Heart right ventricle (tissue), 16 donors: Measurements from ENCODE around the gene PCSK6. TPM values are rescaled to one million over a fixed set of nuclear protein-coding genes. Genes with fewer than 3 reads are reported as not detected.

Experiments
- ATAC-seq, 8 donors: fragments of 200-7000 bp; cut with Tn5 transposase; one replicate each; pipeline ENCODE4 v1.9.1; 2020; ENCODE audit warnings: mild to moderate bottlenecking in 8 of 8, moderate library complexity in 8 of 8, moderate number of reproducible peaks in 1 of 8
- DNase-seq, 2 donors: peaks; one replicate each; pipeline ENCODE4 v3.0.0-alpha.2; 2020
- H3K27ac ChIP-seq, 10 donors: fragments of 200-600 bp; sonication (generic) in 2 of 10; one replicate each; pipeline versions ENCODE4 v1.5.0 to v1.8.0; 2020 to 2022; ENCODE audit warnings: mild to moderate bottlenecking in 3 of 10
- H3K27me3 ChIP-seq, 7 donors: fragments of 200-600 bp; one replicate each; pipeline ENCODE4 v1.8.0; 2021 to 2022; ENCODE audit warnings: mild to moderate bottlenecking in 2 of 7
- H3K36me3 ChIP-seq, 9 donors: fragments of 200-600 bp; sonication (generic) in 1 of 9; one replicate each; pipeline versions ENCODE4 v1.5.0 to v1.8.0; 2020 to 2022; ENCODE audit warnings: mild to moderate bottlenecking in 2 of 9
- H3K4me1 ChIP-seq, 9 donors: fragments of 200-600 bp; sonication (generic) in 1 of 9; one replicate each; pipeline versions ENCODE4 v1.5.0 to v1.8.0; 2020 to 2022; ENCODE audit warnings: mild to moderate bottlenecking in 4 of 9
- H3K4me3 ChIP-seq, 10 donors: fragments of 200-600 bp; sonication (generic) in 2 of 10; one replicate each; pipeline versions ENCODE4 v1.5.0 to v1.8.0; 2020 to 2022; ENCODE audit warnings: mild to moderate bottlenecking in 7 of 10, moderate library complexity in 2 of 10
- H3K9me3 ChIP-seq, 11 donors: fragments of 200-600 bp in 10 of 11; sonication (generic) in 2 of 11; one replicate each; pipeline versions ENCODE4 v1.5.0 to v1.8.0; 2013 to 2022; ENCODE audit warnings: mild to moderate bottlenecking in 2 of 11, control low read depth in 1 of 11, moderate library complexity in 1 of 11
- CTCF ChIP-seq, 9 donors: fragments of 200-600 bp; sonication (generic) in 2 of 9; IDR thresholded peaks; one replicate each; pipeline versions ENCODE4 v1.5.0 to v1.8.0; 2021 to 2022; ENCODE audit warnings: antibody characterized with exemption in 9 of 9, mild to moderate bottlenecking in 5 of 9, moderate library complexity in 1 of 9
- WGBS, 2 donors: extraction: QIAGEN DNeasy Blood & Tissue Kit; methylation state at CpG; one replicate each; pipeline ENCODE4 v1.1.7; 2013; ENCODE audit warnings: inconsistent platforms in 1 of 2; 5-methylcytosine and 5-hydroxymethylcytosine counted together
- intact Hi-C, 10 donors: fragments of 100-400 bp; cut with DNase I; formaldehyde crosslinking; loops; one replicate each; pipeline versions ENCODE4 v1.11.1 to v1.14.2; 2022
- polyA plus RNA-seq, 2 donors: library from polyadenylated mRNA; stranded (reverse); fragments of 200-250 nt; gene quantifications; one replicate each; pipeline ENCODE4 v1.2.3, GENCODE V29; 2013
- total RNA-seq, 10 donors: library from RNA; stranded (reverse); fragmentation: NEBNext Ultra II Directional in 3 of 10; extraction: Animal tissue kit (Norgen Biotek cat#: 25700) in 3 of 10; gene quantifications; one replicate each; pipeline versions ENCODE4 v1.2.1 to v1.2.4, GENCODE V29; 2021 to 2023
- donor health status: Arrhythmogenic right ventricular cardiomyopathy.
- donor health status: ischemic (EF 13 %, LVEDD 7.1; RV severe dilation, severe dysfunction).
- donor health status: healthy with polysubstance abuse.
- donor health status: DM: no; HTN: yes; CAD: no.
- donor health status: DM: no; HTN: no; CAD: no.
- donor health status: ischemic (EF 25% LVEDD 6.9; RV normal size, moderate dysfunction).
- donor health status: ischemic (EF 25% LVEDD 5.7; RV mildly dilated, moderate dysfunction).
- donor health status: healthy.
- donor health status: DM: yes; HTN: yes; CAD: no.
- donor health status: Ischemic cardiomyopathy.
- donor health status: ischemic (EF 35%, LVEDD 5.7; RV mildly dilated, moderate dysfunction).
- donor health status: nonischemic (EF 11% LVEDD 7.7; RV severe dilation, severe dysfunction).
- donor health status: DM: yes; HTN: yes; CAD: no.
- donor health status: PGD.
- donor health status: ischemic (EF 29% LVEDD 5.4; RV normal size, mild dysfunction).
- donor health status: nonischemic (EF 23%, LVEDD 6.1; RV moderate dilation, normal function).

Gene PCSK6
- total and polyA plus RNA-seq, 12 donors = 4.6 to 34.0 (median 21.7) TPM

DNA sequence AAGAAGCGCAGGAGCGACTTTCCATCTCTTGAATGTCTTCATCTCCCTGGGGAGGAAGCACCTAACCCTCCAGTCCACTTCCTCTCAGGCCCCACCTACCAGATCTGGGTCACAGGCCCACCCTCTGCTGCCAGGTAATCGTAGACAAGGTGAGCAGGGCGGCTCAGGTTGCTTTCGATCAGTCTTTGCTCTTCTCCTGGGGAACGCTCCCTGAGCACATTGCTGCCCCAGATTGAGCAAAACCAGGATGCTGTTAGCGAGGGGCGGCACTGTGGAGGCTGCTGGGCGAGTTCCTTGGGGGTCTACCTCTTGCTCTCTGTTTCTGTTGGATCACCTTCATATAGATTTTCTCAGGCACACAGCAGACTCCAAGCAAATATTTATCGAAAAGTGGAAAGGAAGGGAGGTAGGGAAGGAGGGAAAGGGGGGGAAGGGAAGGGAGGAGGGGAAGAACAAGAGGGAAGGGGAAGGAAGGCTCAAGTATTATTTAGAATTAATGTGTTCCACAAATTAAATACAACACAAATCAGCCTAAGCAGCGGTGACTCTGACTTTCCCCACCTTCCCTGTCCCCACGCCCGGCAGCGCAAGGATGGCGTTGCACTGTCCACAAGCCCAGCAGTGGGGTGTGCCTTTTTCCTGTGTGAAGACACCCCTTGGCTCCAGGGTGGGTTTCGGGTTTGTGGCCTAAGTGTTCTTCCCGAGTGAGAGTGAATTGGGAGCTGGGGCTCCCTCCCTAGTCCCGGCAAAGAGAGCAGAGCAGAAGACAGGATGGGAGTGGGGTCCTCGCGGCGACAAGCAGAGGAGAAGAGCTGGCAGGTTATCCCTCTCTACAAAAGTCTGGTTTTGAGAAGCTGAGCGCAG is 6.1 kb upstream of the PCSK6 start:
- Histone ChIP-seq H3K4me1 (peaks cover 0 to 44% (median 22%) of the 10 kb centered on the region in 9 donors), H3K36me3 (no peaks in the 10 kb centered on the region), H3K27ac (no peak overlapping the region), H3K4me3 (no peak overlapping the region), H3K27me3 (peaks cover 0 to 52% (median 13%) of the 10 kb centered on the region in 7 donors), H3K9me3 (no peaks in the 10 kb centered on the region)
- TF ChIP-seq CTCF (IDR thresholded peaks at IDR 0.05) = no peak
- ATAC-seq = no peak
- intact Hi-C loops = loop anchor here in 3 of 10 donors (10.0 kb wide), 3 partner anchors 121 to 201 kb away; partner anchors contain the start of gene SNRPA1 (in 1 of the 3)
- no peak for DNase-seq
- 71% methylated on average over 22 of the region's 22 CpGs for WGBS, 2 donors

GRCh38 chr15:101494251-101494796 is 4.8 kb upstream of the PCSK6 start:
- no peak for TF ChIP-seq CTCF (IDR thresholded peaks at IDR 0.05)
- intact Hi-C loops = loop anchor here in 5 of 10 donors (5.0 to 10.0 kb wide), 5 partner anchors 57 to 200 kb away; partner anchors contain the start of gene SNRPA1 (in 1 of the 5)

GRCh38 chr15:101492766-101493692 is 3.5 kb upstream of the PCSK6 start:
- no peak overlapping the region for H3K4me3 ChIP-seq
- DNase-seq (no peak), ATAC-seq (peak in 2 of 8 donors; percentile 35 to 50)
- intact Hi-C loops = loop anchor here in 5 of 10 donors (5.0 to 10.0 kb wide), 5 partner anchors 56 to 198 kb away; partner anchors contain the start of gene SNRPA1 (in 1 of the 5)
- no peaks in the 10 kb centered on the region for H3K36me3 ChIP-seq
- TF ChIP-seq CTCF (IDR thresholded peaks at IDR 0.05) = no peak
- H3K27me3 ChIP-seq = peaks cover 0 to 69% (median 21%) of the 10 kb centered on the region in 7 donors
- 88 to 90% methylated on average over 7 of the region's 7 CpGs for WGBS, 2 donors
- H3K9me3 ChIP-seq = no peaks in the 10 kb centered on the region
- peak overlapping the region in 1 of 10 donors; percentile 35 for H3K27ac ChIP-seq
- H3K4me1 ChIP-seq = peaks cover 0 to 32% (median 10%) of the 10 kb centered on the region in 9 donors

More at GRCh38 chr15:101494251-101494796, 4.8 kb upstream of the PCSK6 start:
- no peak overlapping the region for H3K4me3 ChIP-seq
- WGBS, 2 donors = 76 to 81% methylated on average over 10 of the region's 10 CpGs
- no peak for ATAC-seq
- H3K27ac ChIP-seq = no peak overlapping the region
- peaks cover 0 to 32% (median 15%) of the 10 kb centered on the region in 9 donors for H3K4me1 ChIP-seq
- no peaks in the 10 kb centered on the region for H3K9me3 ChIP-seq
- peaks cover 0 to 61% (median 13%) of the 10 kb centered on the region in 7 donors for H3K27me3 ChIP-seq
- no peaks in the 10 kb centered on the region for H3K36me3 ChIP-seq
- no peak for DNase-seq
